KMS-11 (cell line): ENCODE results near the gene CTF1.
A peak's percentile ranks its signal among the peaks of the same experiment; 100 is the strongest.

Experiments used
- H2AFZ ChIP-seq: fragments of 200-600 bp; sonication (generic); 2 replicates; pipeline ENCODE4 v1.6.1; 2016; ENCODE audit warnings: antibody characterized with exemption, mixed run types, low read depth
- H3K27ac ChIP-seq: fragments of 200-600 bp; sonication (generic); 2 replicates; pipeline ENCODE4 v1.6.1; 2016; ENCODE audit warnings: mild to moderate bottlenecking, mixed run types
- H3K27me3 ChIP-seq: fragments of 200-600 bp; sonication (generic); 2 replicates; pipeline ENCODE4 v1.6.1; 2017; ENCODE audit warnings: mild to moderate bottlenecking, low read depth, mixed run types, moderate library complexity; ENCODE audit not compliant: insufficient read depth
- H3K36me3 ChIP-seq: fragments of 200-600 bp; sonication (generic); 2 replicates; pipeline ENCODE4 v1.6.1; 2017; ENCODE audit warnings: mild to moderate bottlenecking, mixed run types; ENCODE audit not compliant: insufficient read depth
- H3K4me1 ChIP-seq: fragments of 200-600 bp; sonication (generic); 2 replicates; pipeline ENCODE4 v1.6.1; 2016; ENCODE audit warnings: mild to moderate bottlenecking, low read depth, mixed run types; ENCODE audit not compliant: poor library complexity, severe bottlenecking
- H3K4me2 ChIP-seq: fragments of 200-600 bp; sonication (generic); 2 replicates; pipeline ENCODE4 v1.7.0; 2016; ENCODE audit warnings: mild to moderate bottlenecking, mixed run types
- H3K4me3 ChIP-seq: fragments of 200-600 bp; sonication (generic); IDR thresholded peaks from 2 replicates; pipeline ENCODE4 v1.6.1; 2017; ENCODE audit warnings: low read depth, low read length, mixed read lengths; ENCODE audit not compliant: insufficient read depth
- H3K79me2 ChIP-seq: fragments of 200-600 bp; sonication (generic); 2 replicates; pipeline ENCODE4 v1.6.1; 2016; ENCODE audit warnings: low read depth, mixed run types; ENCODE audit not compliant: insufficient read depth
- H3K9ac ChIP-seq: fragments of 200-600 bp; sonication (generic); 2 replicates; pipeline ENCODE4 v1.6.1; 2016; ENCODE audit warnings: mild to moderate bottlenecking, mixed run types
- H4K20me1 ChIP-seq: fragments of 200-600 bp; sonication (generic); 2 replicates; pipeline ENCODE4 v1.6.1; 2016; ENCODE audit warnings: mild to moderate bottlenecking, mixed run types; ENCODE audit not compliant: insufficient read depth
- TF ChIP-seq, protein P1 (sequence below): fragments of 200-600 bp; sonication (generic); conservative IDR thresholded peaks from 2 replicates; pipeline ENCODE4 v1.6.1; 2017; ENCODE audit warnings: low read depth, mild to moderate bottlenecking, antibody characterized with exemption, low read length, moderate library complexity, mixed read lengths

CTF1 gene

DNA sequence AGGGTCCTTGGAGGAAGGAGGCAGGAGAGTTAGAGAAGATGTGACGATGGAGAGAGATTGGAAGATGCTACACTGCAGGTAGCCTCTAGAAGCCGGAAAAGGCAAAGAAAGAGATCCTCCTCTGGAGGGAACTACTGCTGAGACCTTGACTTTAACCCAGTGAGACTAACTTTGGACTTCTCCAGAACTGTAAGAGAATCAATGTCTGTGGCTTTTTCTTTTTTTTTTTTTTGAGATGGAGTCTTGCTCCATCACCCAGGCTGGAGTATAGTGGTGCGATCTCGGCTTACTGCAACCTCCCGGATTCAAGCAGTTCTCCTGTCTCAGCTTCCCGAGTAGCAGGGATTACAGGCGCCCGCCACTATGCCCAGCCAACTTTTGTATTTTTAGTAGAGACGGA, 11.2 kb upstream of the CTF1 start:
- H3K4me1 ChIP-seq: peaks cover 9% of the 10 kb centered on the region
- H3K36me3 ChIP-seq: no peaks in the 10 kb centered on the region
- no peaks in the 10 kb centered on the region for H3K27me3 ChIP-seq
- H3K27ac ChIP-seq: 0 out of 2 replicates have a peak overlapping the region, but pooled peaks have one; percentile 3
- TF ChIP-seq, protein P1, sequence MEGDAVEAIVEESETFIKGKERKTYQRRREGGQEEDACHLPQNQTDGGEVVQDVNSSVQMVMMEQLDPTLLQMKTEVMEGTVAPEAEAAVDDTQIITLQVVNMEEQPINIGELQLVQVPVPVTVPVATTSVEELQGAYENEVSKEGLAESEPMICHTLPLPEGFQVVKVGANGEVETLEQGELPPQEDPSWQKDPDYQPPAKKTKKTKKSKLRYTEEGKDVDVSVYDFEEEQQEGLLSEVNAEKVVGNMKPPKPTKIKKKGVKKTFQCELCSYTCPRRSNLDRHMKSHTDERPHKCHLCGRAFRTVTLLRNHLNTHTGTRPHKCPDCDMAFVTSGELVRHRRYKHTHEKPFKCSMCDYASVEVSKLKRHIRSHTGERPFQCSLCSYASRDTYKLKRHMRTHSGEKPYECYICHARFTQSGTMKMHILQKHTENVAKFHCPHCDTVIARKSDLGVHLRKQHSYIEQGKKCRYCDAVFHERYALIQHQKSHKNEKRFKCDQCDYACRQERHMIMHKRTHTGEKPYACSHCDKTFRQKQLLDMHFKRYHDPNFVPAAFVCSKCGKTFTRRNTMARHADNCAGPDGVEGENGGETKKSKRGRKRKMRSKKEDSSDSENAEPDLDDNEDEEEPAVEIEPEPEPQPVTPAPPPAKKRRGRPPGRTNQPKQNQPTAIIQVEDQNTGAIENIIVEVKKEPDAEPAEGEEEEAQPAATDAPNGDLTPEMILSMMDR: no peak
- no peak overlapping the region for H3K4me3 ChIP-seq
- H3K4me2 ChIP-seq: no peak overlapping the region
- no peak overlapping the region for H2AFZ ChIP-seq
- no peaks in the 10 kb centered on the region for H4K20me1 ChIP-seq
- no peaks in the 10 kb centered on the region for H3K79me2 ChIP-seq
- no peak overlapping the region for H3K9ac ChIP-seq

DNA sequence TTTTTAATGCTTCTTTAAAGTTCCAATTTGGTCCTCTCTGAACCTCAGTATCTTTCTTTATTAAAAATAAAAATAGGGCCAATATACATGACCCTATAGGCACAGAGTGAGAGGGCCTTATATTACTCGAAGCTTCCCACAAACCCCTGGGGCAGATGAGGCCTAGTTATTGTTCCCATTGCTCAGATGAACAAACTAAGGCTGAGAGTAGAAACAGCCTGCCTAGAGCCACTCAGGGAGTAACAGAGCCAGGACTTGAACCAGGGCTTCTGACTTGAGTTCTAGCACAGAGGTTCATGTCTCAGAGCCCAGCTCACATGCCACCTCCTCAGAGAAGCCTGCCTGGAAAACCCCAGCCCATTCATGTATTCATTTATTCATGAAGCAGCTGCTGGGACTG, 10.3 kb upstream of the CTF1 start:
- TF ChIP-seq, protein P1: no peak
- H3K4me2 ChIP-seq: no peak overlapping the region
- H3K4me3 ChIP-seq: no peak overlapping the region
- no peaks in the 10 kb centered on the region for H4K20me1 ChIP-seq
- H3K4me1 ChIP-seq: peaks cover 9% of the 10 kb centered on the region
- H3K27ac ChIP-seq: no peak overlapping the region
- H3K9ac ChIP-seq: no peak overlapping the region
- no peaks in the 10 kb centered on the region for H3K27me3 ChIP-seq
- H3K36me3 ChIP-seq: no peaks in the 10 kb centered on the region
- H2AFZ ChIP-seq: no peak overlapping the region
- no peaks in the 10 kb centered on the region for H3K79me2 ChIP-seq

DNA sequence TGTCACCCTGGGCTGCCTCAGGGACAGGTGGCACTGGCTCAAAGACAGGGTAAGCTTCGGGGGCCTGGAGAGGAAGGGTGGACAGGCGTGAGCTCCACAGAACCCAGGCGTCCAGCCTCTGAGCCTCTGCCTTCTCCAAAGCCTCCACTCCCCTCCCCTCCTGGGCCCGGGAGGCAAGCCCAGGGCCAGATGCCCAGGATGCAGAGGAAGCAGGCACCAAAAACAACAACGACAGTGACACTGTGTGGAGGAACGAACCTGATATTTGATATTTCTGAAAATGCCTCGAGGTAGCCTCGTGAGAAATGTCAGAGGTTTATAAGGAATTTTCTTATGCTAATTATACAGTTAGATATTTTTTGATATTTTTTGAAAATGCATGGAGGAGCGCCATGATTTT, 8.5 kb upstream of the CTF1 start:
- Histone ChIP-seq H3K9ac (no peak overlapping the region), H3K4me2 (no peak overlapping the region), H4K20me1 (no peaks in the 10 kb centered on the region), H3K4me1 (peaks cover 9% of the 10 kb centered on the region), H3K36me3 (no peaks in the 10 kb centered on the region), H3K27ac (no peak overlapping the region), H2AFZ (no peak overlapping the region), H3K79me2 (no peaks in the 10 kb centered on the region), H3K4me3 (no peak overlapping the region), H3K27me3 (no peaks in the 10 kb centered on the region)
- TF ChIP-seq, protein P1: no peak

- no peak overlapping the region for H3K9ac ChIP-seq
- no peaks in the 10 kb centered on the region for H4K20me1 ChIP-seq
- H3K27me3 ChIP-seq: no peaks in the 10 kb centered on the region
- no peaks in the 10 kb centered on the region for H3K79me2 ChIP-seq
- H3K27ac ChIP-seq: no peak overlapping the region
- no peak overlapping the region for H3K4me2 ChIP-seq
- H3K36me3 ChIP-seq: no peaks in the 10 kb centered on the region
- H3K4me3 ChIP-seq: no peak overlapping the region
- TF ChIP-seq, protein P1: no peak
- H3K4me1 ChIP-seq: peaks cover 9% of the 10 kb centered on the region
- no peak overlapping the region for H2AFZ ChIP-seq
Observed at GRCh38 chr16:30888856-30889499, 7.4 kb upstream of the CTF1 start.
